Body of pancreas (tissue), 4 donors: ENCODE data around the gene ANKRD13B. TPM values are rescaled to one million over a fixed set of nuclear protein-coding genes. Genes with fewer than 3 reads are reported as not detected.

Experiments
- ATAC-seq: fragments of 150-250 bp; one replicate; pipeline ENCODE4 v1.9.1; 2016
- DNase-seq, 4 donors: peaks; one replicate each; pipeline ENCODE4 v3.0.0-alpha.2; 2019
- H3K27ac ChIP-seq, 4 donors: fragments of 200-600 bp; sonication (generic); 1 replicate in 3 of 4; 2 replicates in 1 of 4; pipeline versions ENCODE4 v1.5.1 to v1.6.1; 2016 to 2019; ENCODE audit warnings: mild to moderate bottlenecking in 1 of 4, mixed read lengths in 1 of 4, moderate library complexity in 1 of 4
- H3K27me3 ChIP-seq, 2 donors: fragments of 200-600 bp; sonication (generic); one replicate each; pipeline ENCODE4 v1.6.0; 2016; ENCODE audit warnings: mild to moderate bottlenecking in 1 of 2
- H3K36me3 ChIP-seq, 2 donors: fragments of 200-600 bp; sonication (generic); replicated peaks in 1 of 2; 2 replicates each; pipeline ENCODE4 v1.5.1; 2016; ENCODE audit warnings: low read depth in 2 of 2; ENCODE audit not compliant: insufficient read depth in 1 of 2
- H3K4me1 ChIP-seq: fragments of 200-600 bp; sonication (generic); one replicate; pipeline ENCODE4 v1.6.0; 2016
- H3K4me3 ChIP-seq, 2 donors: fragments of 200-600 bp; sonication (generic); 1 replicate in 1 of 2; 2 replicates in 1 of 2; pipeline ENCODE4 v1.5.1; 2016 to 2019
- H3K9me3 ChIP-seq, 3 donors: fragments of 200-600 bp; sonication (generic); 1 replicate in 2 of 3; 2 replicates in 1 of 3; pipeline ENCODE4 v1.5.1; 2016
- POLR2A ChIP-seq, 3 donors: fragments of 450-650 bp; IDR thresholded peaks; one replicate each; pipeline ENCODE4 v1.6.1; 2016; ENCODE audit warnings: antibody characterized with exemption in 3 of 3, mild to moderate bottlenecking in 2 of 3
- WGBS, 2 donors: methylation state at CpG; one replicate each; pipeline ENCODE4 v1.1.5; 2017; 5-methylcytosine and 5-hydroxymethylcytosine counted together
- intact Hi-C: fragments of 100-400 bp; cut with DNase I; formaldehyde crosslinking; loops from one replicate; pipeline ENCODE4 v1.15.1; 2023
- total RNA-seq, 2 donors: library from RNA; depleted of rRNA; stranded (reverse); fragments of >200 nt; gene quantifications; one replicate each; pipeline ENCODE4 v1.1.0, GENCODE V29; 2016
- TF ChIP-seq, protein P1 (sequence below), 7 experiments: fragments of 450-650 bp in 4 of 7; fragments of 200-600 bp in 3 of 7; sonication (generic) in 3 of 7; IDR thresholded peaks; one replicate each; pipeline ENCODE4 v1.5.1; 2016 to 2019; ENCODE audit warnings: antibody characterized with exemption in 7 of 7

Gene ANKRD13B
- total RNA-seq, 2 donors from 2014 or later: 4.3 to 8.0 TPM

DNA sequence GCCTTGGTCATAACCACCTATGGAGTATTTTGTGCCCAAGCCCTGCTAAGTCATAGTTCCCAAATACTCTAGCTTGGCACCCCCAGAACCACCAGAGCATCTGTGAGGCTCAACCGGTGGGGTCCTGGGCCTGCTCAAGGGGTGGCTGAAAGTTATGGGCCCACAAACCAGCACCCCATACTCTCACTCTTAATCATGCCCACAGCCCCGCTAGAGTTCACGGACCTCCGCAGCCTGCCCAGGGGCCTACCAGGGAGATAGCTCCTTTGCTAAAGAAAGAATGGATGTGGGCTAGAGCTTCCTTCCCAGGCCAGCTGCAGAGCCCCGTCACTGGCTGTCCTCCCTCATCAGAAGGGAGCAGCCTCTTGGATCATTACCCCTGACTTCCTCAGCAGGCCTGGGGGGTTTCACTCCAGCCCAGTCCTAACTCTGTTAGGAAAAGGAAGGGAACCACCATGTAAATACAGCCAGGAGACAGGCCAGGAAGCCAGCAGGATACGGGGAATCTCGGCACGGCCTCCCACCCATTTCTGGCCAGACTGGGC lies 4.8 kb upstream of the ANKRD13B start:
- no peak overlapping the region for H3K4me3 ChIP-seq
- peak overlapping the region; percentile 29 to 78 (median 56) for H3K27ac ChIP-seq
- intact Hi-C loops: no loop called here
- no peak for ATAC-seq
- H3K36me3 ChIP-seq: no peaks in the 10 kb centered on the region
- H3K9me3 ChIP-seq: no peaks in the 10 kb centered on the region
- DNase-seq: no peak
- H3K4me1 ChIP-seq: peaks cover 51% of the 10 kb centered on the region
- no peak for TF ChIP-seq POLR2A (IDR thresholded peaks at IDR 0.05)
- no peaks in the 10 kb centered on the region for H3K27me3 ChIP-seq
- WGBS, 2 donors: 13 to 34% methylated on average over 3 to 8 of the region's 8 CpGs

GRCh38 chr17:29588562-29589411 lies 4.1 kb upstream of the ANKRD13B start:
- 0 to 1% methylated on average over 2 to 57 of the region's 72 CpGs for WGBS, 2 donors
- Histone ChIP-seq H3K27me3 (no peaks in the 10 kb centered on the region), H3K4me3 (peak overlapping the region; percentile 65 to 74), H3K4me1 (peaks cover 55% of the 10 kb centered on the region), H3K36me3 (no peaks in the 10 kb centered on the region), H3K27ac (peak overlapping the region; percentile 29 to 78 (median 56)), H3K9me3 (no peaks in the 10 kb centered on the region)
- intact Hi-C loops: no loop called here
- peak; percentile 24 for ATAC-seq
- DNase-seq: peak in 3 of 4 donors; percentile 38 to 48 (median 39)
- TF ChIP-seq POLR2A (IDR thresholded peaks at IDR 0.05): no peak
- TF ChIP-seq, protein P1, sequence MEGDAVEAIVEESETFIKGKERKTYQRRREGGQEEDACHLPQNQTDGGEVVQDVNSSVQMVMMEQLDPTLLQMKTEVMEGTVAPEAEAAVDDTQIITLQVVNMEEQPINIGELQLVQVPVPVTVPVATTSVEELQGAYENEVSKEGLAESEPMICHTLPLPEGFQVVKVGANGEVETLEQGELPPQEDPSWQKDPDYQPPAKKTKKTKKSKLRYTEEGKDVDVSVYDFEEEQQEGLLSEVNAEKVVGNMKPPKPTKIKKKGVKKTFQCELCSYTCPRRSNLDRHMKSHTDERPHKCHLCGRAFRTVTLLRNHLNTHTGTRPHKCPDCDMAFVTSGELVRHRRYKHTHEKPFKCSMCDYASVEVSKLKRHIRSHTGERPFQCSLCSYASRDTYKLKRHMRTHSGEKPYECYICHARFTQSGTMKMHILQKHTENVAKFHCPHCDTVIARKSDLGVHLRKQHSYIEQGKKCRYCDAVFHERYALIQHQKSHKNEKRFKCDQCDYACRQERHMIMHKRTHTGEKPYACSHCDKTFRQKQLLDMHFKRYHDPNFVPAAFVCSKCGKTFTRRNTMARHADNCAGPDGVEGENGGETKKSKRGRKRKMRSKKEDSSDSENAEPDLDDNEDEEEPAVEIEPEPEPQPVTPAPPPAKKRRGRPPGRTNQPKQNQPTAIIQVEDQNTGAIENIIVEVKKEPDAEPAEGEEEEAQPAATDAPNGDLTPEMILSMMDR (IDR thresholded peaks at IDR 0.05): no peak

GRCh38 chr17:29589524-29590410 lies 3.2 kb upstream of the ANKRD13B start, which contains the start of gene GIT1:
GIT1 (minus strand) TSS chr17:29589648; CDS start chr17:29589378, 270 bp downstream.
- ATAC-seq (peak; percentile 90), DNase-seq (peak; percentile 86 to 92 (median 88))
- WGBS, 2 donors: 4 to 24% methylated on average over 10 to 33 of the region's 70 CpGs
- peak within 1 kb of the TSS; percentile 63 to 78 (median 68) for H3K27ac ChIP-seq
- H3K36me3 ChIP-seq: no peaks in the 10 kb centered on the region
- intact Hi-C loops: no loop called here
- H3K4me1 ChIP-seq: peaks cover 61% of the 10 kb centered on the region
- H3K4me3 ChIP-seq: peak within 1 kb of the TSS; percentile 65 to 74
- H3K9me3 ChIP-seq: no peaks in the 10 kb centered on the region
- no peaks in the 10 kb centered on the region for H3K27me3 ChIP-seq
- TF ChIP-seq POLR2A (IDR thresholded peaks at IDR 0.05): no peak
- TF ChIP-seq, protein P1 (IDR thresholded peaks at IDR 0.05): peak in 1 of 7 experiments; percentile 30

DNA sequence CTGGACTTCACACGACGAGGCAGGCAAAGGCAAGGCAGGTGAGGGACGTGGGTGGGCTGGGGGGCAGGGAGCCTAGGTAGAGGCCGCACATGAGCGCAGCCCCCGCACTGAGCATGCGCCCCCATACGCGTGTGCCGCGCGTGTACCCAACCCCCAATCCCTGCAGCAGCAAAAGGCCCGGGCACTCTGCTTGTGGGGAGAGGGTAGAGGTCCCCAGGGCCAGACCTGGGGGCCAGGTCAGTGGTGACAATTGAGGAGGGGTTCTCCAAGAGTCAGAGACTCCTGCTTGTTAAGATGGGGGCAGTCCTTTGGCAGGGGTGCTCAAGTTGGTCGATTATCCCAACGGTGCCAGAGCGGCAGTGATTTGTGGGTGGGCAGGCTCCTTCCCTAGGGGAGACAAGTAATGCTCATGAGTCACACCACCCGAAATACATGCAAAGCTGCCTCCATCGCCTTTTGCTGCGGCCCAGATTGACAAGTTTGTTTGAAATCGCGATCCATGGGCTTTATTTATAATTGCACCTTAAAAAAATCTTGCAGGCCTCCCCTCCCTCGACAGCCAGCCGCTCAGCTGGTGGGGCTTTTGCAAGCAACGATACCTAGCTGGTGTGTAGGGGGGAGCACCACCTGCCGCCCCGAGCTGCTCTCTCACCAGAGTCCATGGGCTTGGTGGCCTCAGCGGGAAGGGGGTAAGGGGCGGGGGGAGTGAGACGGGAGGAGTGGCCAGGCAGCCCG lies 2.4 kb upstream of the ANKRD13B start:
- TF ChIP-seq POLR2A (IDR thresholded peaks at IDR 0.05): no peak
- TF ChIP-seq, protein P1 (IDR thresholded peaks at IDR 0.05): no peak
- 40 to 42% methylated on average over 14 to 30 of the region's 30 CpGs for WGBS, 2 donors
- Histone ChIP-seq H3K27ac (peak overlapping the region in 3 of 4 donors; percentile 63 to 71 (median 70)), H3K4me3 (no peak overlapping the region), H3K27me3 (no peaks in the 10 kb centered on the region), H3K36me3 (no peaks in the 10 kb centered on the region), H3K9me3 (no peaks in the 10 kb centered on the region), H3K4me1 (peaks cover 61% of the 10 kb centered on the region)
- ATAC-seq: no peak
- DNase-seq: peak in 1 of 4 donors; percentile 14
- intact Hi-C loops: no loop called here
